ENCODE results near the gene SAMD10.
"Not testable (repeated sequence)": the region's sequence is repeated elsewhere in the genome, so short reads cannot be mapped to it uniquely, and the experiment has no call there.

The SAMD10 gene

DNA sequence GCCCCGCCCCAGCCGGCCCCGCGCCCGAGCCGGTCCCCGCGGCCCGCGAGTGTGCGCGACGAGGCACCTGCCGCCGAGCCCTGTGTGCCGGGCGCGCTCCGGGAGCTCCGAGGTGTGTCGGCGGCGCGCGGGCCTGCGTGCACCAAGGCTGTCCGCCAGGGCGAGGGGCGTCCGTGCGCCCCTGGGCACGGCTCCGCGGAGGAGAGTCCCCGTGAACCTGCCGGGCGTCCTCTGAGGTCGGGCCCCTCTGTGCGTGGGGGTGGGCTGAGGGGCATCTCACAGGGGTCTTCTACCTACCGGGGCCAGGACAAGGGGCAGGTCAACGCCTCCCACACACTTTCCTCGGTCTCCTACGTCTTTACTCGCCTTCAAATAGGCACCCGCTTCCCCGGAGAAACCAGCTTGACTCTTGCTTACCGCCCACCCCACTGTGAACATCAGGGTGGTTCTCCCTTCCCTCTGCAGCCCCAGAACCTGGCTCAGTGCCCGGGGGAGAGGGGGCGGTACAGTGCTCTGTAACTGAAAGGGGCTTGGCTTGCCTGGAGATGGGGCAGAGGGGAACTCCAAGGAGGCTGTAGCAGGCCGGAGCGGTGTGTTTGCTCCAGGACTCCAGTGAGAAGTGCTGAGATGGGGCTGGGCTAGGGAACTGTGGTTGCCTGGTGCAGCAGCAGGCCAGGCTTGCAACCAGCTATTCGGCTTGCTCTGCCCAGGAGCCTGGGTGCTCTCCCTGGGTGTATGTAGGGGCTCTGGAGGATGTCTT is at the start of gene SAMD10:
Gene SAMD10 (minus strand): TSS at position 86 of the 760 bp plus-strand sequence. CDS start 175 bp downstream, outside the sequence.
- peak; percentile 77 for DNase-seq

DNA sequence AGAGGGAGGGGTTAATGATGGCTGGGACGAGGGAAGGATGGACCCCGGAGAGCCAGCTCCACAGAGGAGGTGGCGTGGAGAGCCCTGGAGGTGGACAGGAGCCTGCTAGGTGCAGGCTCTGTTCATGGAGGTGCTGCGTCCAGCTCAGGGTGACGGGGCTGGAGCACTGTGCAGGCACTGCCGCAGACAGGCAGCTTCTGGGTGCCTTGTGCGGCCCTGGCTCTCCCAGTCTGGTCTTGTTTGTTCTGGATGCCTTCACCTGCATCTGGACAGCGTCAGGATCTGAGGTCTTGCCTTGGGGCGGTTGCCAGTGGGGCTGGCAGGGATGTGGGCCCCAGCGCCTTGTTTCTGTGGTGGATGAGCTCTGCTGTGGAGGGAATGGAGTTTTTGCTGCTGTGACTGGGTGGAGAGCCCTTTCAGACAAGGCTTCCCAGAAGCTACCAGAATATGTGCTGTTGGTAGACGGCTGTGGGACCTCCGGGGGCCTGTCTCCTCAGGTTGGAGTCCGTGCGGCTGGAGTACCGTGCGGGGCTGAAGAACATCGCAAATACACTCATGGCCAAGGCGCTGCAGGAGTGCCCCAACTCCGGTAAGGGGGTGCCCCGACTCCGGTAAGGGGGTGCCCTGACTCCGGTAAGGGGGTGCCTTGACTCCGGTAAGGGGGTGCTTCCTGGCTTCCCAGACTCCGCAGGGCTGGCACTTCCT is 48.7 kb upstream of the SAMD10 start:
- DNase-seq = no peak

DNA sequence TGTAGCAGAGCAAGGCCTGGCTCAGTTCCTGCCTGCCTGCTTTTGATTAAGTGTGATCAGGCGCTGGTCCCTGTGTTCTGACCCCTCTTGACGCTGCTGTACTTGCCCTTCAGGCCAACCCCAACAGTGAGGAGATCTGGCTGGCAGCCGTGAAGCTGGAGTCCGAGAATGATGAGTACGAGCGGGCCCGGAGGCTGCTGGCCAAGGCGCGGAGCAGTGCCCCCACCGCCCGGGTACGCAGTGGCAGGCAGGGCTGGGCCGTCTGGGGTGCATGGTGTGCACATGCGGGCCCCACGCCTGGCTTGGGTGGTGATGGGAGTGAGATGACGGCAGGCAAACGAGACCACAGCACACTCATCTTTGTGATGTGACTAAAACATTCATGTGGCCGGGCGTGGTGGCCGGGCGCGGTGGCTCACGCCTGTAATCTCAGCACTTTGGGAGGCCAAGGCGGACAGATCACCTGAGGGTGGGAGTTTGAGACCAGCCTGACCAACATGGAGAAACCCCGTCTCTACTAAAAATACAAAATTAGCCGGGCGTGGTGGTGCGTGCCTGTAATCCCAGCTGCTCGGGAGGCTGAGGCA is 46.5 kb upstream of the SAMD10 start:
- no peak for DNase-seq

DNA sequence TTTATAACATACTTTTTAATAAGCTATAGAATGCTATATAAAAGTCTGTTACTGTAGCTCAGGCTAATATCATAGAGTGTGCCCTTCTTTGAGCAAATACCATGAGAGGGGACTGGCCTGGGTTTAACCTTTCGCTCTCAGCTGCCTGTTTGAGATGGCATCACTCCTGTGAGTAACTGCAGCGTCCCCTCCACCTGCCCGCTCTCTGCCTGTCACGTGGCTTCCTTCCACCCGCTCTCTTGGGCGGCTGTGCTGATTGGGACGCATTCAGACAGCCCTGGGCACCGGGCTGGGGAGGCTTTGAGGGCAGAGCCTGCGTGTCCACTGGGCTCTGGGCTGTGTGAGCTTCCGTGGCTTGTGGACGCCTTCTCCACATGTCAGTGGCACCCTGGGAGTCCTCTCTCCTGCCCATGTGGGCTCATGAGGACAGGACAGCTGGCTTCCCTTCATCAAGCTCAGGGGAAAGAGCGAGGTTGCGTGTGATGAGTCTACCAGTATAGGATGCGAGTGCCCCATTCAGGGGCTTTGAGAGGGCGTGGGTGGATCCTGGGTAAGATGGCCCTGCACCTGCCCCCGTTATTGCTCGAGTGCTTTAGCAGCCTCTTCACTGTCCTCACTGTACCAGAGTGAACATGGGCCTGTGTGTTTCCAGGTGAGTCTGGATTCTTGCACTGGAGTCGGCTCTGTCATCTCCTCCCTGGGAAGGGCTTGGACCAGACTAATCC is 45.8 kb upstream of the SAMD10 start:
- no peak for DNase-seq

DNA sequence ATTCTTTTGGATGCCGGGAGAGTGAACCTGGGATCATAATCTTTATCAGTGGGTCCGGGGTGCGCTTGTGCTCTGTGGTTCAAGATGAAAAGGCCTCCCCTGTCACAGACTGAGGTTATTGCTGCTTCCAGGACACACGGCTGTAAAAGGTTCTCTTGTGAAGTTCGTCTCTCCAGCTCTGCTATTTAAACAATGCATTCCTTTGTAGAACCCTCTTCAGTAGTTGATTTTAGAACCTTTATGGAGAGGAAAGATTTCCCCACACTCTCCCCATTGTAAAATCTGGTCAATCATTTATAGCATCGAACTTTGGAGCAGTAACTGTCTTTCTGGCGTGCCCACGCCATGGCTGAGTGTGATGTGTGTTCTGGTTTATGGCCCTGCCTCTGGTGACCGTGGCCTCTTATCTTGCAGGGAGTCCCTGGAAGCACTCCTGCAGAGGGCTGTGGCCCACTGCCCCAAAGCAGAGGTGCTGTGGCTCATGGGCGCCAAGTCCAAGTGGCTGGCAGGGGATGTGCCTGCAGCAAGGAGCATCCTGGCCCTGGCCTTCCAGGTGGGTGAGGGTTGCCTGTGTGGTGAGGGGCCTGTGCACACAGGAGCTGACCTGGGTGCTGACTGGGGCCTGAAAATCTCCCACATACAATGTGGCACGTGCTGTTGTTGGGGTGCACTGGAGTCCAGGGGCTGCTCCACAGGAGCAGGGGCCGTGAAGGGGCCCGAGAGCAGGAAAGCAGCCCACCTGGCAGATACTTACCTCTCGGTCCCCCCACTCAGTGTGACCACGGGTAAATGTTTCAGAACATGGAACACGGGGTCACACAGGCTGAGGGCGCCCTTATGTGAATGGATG is 44.9 kb upstream of the SAMD10 start:
- no peak for DNase-seq

DNA sequence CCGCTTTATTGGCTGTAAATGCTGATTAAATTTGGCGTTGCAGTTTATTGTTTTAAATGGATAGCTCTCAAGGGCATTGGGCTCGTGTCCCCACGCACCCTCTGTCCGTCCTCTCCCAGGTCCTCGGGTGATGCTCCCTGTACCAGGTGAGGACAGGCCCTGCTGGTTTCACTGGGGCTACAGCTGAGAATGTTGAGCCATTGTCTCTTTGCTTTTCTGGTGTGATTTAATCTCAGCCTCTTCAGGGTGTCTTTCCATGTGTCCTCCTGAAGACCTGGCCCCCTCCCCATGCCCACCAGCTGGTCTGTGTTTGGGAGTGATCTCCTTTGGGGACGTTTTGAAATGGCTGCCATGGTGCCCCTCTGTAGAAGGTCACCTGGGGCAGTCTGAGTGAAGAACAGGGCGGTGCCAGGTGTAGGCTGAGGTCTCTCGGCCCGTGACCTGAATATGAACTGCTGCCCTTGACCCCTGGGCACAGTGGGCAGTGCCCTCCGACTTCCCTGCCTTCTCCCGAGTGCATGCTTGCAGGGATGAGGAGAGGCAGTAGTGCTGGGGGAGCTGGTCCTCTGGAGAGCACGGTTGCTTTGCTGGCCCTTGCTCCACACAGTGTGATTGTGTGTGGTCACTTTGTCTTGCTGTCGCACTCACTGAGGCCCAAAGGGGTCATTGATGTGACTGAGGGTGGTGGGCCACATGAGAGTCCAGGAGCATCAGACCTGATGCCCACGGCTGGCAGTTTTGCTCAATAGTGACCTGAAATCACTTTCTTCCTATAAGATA is 44.1 kb upstream of the SAMD10 start:
- no peak for DNase-seq

DNA sequence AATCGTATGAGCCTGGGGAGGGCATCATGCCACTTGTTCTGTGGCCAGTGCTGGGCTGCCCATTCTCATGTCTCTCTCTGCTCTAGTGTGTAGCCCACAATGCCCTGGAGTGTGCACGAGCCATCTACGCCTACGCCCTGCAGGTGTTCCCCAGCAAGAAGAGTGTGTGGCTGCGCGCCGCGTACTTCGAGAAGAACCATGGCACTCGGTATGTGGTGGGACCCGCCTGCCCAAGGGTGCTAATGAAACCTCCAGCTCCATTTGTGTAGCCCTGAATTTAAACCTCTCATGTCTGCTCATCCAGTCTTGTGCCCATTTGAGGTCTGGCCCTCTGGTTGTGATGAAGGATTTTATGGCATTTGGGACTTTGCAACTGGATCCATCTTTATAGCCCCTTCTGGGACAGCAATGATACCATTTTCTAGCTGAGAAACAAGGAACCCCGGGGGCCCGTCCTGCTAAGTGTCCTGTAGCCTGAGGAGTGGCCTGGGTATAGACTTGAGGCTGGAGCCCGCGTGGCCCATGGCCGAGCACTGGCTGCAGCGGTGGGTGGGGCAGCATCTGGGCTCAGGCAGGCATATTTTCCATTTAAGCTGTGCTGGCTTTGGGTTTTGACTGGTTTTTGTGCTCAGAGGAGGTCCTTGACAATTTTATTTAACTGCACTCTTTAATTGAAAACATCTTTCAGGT is 43.4 kb upstream of the SAMD10 start:
- no peak for DNase-seq

DNA sequence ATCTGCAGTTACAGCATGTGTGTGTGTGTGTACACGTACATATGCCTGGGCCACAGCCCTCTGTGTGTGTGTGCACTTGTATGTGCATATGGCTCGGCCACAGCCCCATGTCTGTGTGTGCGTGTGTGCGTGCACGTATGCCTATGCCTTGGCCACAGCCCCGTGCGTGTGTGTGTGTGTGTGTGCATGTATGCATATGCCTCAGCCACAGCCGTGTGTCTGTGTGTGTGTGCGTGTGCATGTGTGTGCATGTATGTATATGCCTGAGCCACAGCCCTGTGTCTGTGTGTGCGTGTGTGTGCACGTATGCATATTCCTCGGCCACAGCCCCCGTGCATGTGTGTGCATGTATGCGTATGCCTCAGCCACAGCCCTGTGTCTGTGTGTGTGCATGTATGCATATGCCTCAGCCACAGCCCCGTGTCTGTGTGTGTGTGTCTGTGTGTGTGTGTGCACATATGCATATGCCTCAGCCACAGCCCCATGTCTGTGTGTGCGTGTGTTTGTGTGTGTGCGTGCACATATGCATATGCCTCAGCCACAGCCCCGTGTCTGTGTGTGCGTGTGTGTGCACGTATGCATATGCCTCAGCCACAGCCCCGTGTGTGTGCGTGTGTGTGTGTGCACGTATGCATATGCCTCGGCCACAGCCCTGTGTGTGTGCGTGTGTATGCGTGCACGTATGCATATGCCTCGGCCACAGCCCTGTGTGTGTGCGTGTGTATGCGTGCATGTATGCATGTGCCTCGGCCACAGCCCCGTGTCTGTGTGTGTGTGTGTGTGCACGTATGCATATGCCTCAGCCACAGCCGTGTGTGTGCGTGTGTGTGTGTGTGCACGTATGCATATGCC is 41.9 kb upstream of the SAMD10 start:
- DNase-seq = no peak

DNA sequence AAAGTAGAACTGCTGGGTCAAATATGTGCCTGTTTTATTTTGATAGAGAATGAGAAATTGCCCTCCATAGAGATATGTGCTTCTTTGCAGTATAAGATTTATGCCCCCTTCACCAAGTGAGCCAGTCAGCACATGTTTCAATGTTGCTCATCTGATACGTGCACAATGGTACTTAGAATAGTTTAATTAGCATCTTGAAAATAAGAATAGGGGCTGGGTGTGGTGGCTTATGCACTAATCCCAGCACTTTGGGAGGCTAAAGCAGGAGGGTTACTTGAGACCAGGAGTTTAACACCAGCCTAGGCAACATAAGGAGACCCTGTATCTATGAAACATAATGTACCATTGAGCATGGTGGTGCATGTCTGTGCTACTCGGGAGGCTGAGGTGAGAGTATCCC is 36.2 kb upstream of the SAMD10 start:
- no peak for DNase-seq

DNA sequence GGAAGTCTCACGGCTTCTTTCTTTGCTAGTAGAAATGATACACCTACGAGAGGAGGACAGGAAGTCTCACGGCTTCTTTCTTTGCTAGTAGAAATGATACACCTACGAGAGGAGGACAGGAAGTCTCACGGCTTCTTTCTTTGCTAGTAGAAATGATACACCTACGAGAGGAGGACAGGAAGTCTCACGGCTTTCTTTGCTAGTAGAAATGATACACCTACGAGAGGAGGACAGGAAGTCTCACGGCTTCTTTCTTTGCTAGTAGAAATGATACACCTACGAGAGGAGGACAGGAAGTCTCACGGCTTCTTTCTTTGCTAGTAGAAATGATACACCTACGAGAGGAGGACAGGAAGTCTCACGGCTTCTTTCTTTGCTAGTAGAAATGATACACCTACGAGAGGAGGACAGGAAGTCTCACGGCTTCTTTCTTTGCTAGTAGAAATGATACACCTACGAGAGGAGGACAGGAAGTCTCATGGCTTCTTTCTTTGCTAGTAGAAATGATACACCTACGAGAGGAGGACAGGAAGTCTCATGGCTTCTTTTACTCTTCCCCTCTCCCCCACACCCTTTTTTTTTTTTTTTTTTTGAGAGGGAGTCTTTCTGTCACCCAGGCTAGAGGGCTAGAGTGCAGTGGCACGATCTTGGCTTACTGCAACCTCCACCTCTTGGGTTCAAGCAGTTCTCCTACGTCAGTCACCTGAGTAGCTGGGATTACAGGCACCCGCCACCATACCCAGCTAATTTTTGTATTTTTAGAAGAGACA is 33.1 kb upstream of the SAMD10 start:
- DNase-seq = not testable (repeated sequence)

DNA sequence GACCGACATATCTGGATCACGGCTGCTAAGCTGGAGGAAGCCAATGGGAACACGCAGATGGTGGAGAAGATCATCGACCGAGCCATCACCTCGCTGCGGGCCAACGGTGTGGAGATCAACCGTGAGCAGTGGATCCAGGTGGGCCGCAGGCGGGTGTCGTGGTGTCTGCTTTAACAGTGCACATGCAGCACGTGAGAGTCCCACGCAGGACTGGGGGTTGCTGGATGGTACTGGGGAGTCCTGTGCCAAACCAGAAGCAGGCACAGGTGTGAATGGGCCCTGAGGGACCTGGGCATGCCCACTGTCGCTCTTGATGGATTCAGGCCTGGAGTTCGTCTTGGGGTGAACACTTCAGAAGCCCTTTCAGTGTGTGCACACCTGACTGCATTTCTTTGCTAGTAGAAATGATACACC is 31.9 kb upstream of the SAMD10 start:
- no peak for DNase-seq

DNA sequence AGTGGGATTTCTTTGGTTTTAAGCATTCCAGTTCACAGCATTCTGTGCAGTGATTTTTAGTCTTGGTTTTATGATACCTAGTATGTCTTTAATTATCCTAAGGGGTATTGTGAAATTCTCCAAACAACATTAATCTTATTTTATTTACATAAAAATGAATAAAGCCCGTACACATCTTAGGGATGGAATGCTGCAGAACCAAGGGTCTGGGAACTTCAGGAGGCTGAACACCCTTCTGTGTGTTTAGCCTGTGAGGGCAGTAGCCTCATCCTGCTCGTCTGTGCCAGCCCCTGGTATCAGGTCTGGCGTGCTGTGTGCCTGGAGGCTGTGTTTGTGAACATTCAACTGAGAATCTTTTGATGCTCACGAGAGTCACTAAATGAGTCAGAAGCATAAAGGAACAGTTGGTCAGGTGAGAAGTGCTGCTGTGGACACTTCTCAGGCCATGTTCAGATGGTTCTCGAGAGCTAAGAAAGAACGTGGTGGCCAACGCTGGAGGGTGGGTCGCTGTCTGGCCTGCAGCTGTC is 31.3 kb upstream of the SAMD10 start:
- no peak for DNase-seq

DNA sequence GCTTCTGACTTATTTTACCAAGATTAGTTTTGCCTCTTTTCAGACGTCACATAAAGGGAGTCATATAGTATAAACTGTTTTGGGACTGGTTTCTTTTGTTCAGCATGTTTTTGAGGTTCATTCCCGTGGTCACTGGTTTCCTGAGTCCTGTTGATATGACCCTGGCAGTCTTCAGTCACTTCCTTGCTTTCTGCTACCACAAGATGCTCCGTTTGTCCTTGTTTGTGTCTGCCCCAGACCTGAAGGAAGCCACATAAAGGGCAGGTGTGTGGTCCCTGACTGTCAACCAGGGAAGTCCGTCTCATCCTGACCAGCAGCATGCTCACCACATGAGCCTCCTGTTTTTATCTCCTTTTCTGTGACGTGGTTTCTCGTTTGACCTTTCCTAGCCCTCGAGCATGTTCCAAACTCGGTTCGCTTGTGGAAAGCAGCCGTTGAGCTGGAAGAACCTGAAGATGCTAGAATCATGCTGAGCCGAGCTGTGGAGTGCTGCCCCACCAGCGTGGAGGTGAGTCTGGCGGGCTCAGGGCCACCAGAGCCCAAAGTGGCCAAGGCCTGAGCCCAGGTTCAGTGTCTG is 30.5 kb upstream of the SAMD10 start:
- DNase-seq = peak; percentile 29

DNA sequence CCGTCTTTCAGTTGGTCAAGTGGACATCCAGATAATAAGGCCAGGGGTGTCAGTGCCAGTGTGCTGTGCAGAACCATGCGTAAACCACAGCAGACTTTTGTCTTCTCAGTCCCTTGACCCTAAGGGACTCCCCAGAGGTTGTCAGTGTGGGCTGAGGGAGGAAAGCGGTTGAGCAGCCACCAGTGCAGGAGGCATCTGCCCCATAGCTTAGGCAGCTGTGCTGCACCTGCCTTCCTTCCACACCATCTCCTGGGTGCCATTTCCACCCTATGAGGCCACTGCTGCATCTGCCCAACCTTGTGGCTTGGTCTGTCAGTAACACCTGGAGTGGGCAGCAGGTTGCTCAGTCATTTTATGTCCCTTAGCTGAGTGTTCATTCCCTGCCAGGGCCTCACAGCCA is 27.5 kb upstream of the SAMD10 start:
- no peak for DNase-seq

DNA sequence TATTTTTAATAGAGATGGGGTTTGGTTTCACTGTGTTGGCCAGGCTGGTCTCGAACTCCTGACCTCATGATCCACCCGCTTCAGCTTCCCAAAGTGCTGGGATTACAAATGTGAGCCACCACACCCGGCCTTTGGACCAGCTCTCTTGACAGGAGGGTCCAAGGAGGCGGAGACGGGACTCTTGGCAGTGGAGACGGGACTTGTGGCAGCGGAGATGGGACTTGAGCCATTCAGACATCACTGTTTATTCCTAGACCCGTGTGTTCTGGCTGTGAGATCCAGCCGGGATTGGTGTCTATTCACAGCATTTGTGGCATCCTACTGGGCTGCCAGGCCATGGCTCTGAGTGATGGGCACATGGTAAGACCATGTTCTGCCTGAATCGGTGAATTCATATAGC is 27.0 kb upstream of the SAMD10 start:
- DNase-seq = no peak

DNA sequence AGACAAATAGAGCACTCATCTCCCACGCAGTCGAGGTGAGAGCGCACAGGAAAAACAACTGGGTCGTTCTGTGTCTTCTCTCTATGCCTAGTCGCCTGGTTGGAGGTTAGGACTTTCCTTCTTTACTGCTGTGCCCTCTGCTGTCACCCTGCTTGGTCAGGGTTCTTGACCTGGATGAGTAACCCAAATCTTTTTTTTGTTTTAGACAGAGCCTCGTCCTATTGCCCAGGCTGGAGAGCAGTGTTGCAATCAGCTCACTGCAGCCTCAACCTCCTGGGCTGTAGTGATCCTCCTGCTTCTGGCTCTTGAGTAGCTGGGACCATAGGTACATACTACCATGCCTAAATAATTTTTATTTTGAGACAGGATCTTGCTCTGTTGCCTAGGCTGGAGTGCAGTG is 26.0 kb upstream of the SAMD10 start:
- peak; percentile 30 for DNase-seq

DNA sequence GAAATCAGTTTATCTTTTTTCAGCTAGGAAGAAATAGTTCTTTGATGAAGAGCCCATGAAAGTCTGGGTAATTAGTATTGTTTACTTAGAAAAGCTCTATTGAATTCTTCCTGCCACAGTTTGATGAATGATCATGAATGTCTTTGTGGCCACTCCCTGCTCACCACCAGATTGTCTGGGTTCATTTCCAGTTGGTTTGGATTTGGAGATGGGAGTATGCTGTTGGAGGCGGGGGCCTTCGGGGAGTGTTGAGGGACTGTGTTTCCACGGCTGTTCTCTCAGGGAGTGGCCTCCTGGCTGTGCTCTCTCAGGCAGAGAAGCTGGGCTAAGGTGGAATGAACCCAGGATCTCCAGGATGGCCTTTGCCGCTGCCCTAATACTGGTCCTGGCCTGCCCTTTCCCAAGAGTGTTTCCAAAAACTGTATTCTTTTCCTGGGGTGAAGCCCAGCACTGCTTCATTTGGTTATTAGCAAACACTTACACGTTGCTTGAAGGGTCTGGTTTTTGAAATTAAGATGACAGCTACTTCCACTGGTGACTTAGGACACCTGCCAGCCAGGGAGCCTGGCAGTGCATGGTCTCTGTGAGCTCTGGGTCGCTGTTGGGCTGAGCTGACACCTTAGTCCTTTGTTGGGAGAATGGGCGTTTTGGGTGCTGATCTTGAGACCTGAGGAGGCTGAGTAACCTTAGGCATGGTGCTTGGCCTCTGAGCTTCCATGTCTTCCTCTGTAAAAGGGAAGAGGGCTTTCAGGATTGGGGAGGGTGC is 24.7 kb upstream of the SAMD10 start:
- no peak for DNase-seq

DNA sequence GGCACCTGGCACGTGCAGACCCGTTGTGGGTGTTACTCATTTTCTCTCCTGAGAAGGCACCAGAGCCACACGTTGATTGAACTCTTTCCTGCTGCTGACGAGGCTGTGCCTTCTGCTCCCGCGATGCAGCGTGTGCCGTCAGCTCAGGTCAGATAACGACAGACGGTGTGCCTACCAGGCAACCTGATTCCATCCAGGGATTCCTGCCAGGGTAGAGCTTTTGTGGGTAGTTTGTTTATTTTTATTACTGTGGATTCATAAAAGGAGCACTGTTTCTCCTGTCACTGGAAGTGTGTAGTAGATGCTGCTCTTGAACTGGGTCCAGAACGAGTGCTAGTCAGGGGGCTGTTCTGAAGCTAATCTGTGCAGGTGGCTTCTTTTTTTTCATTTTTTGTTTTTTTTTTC is 22.2 kb upstream of the SAMD10 start:
- no peak for DNase-seq

All from MV-4-11 (cell line).